Measurements from ENCODE around the gene PTPRN. TPM values are rescaled to one million over a fixed set of nuclear protein-coding genes. Genes with fewer than 3 reads are reported as not detected.

Gene PTPRN
- total and polyA plus RNA-seq, 2 of the 4 experiments (the other 2 are of a cell fraction) = 5.2 to 22.0 TPM

DNA sequence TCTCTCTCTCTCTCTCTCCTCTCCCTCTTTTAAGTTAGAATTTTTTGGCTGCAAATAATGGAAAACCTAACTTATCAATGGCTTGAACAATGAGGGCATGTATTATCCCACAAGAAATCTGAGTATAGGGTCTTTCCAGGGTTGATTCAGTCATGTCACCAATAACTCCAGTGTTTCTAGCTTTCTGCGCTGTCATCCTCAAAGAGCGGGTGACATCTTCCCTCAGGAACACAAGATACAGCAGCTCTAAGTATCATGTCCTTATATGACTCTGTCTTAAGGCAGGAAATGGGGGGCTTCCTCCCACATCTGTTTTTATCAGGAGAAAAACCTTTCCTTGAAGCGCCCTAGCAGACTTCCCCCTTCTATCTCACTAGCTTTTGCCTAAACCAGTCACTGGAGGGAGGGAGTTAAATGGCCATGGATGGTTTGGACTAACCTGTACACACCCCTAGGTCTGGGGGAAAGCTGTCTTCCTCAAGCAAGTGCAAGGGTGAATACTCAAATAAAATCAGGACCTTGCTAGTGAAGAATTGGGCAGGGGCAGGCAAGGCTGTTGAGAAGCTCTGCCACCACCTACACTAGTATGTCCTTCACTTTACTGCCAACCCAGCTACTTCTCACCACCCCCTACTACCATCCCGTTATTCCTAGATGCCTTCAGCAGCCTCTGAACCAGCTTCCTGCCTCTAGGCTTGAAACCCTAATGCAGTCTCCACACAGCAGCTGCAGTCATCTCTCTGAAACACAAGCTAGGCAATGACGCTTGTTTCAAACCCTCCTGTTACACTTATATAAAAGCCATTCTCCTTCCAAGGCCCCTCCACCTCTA is 48.0 kb downstream of the PTPRN start:
- no peak overlapping the region for H3K4me3 ChIP-seq (ENCODE audit: insufficient read depth, low read depth, low read length)
- H3K9me1 ChIP-seq (ENCODE audit: insufficient read depth, low read length) = no peaks in the 10 kb centered on the region
- peaks cover 35% of the 10 kb centered on the region for H3K27me3 ChIP-seq (ENCODE audit: control insufficient read depth, insufficient read depth, low read length)
- no peaks in the 10 kb centered on the region for H3K4me1 ChIP-seq (ENCODE audit: control insufficient read depth, insufficient read depth, low read length)
- H3K4ac ChIP-seq (ENCODE audit: low read depth, low read length) = no peak overlapping the region
- intact Hi-C loops (cut with micrococcal nuclease) (no loop called here), dilution Hi-C loops (cut with HindIII; ENCODE audit: low sequenced_read_pairs, unreplicated experiment) (no loop called here), in situ Hi-C loops (cut with MboI; ENCODE audit: low sequenced_read_pairs) (no loop called here)
- H3K23ac ChIP-seq (ENCODE audit: low read depth, low read length) = no peak overlapping the region
- no TSS peak for BruUV-seq (replicated peaks)
- no peak for DNase-seq
- H2AK5ac ChIP-seq (ENCODE audit: low read depth, low read length) = no peak overlapping the region
- no peak overlapping the region for H2BK20ac ChIP-seq (ENCODE audit: low read depth, low read length)
- H2AFZ ChIP-seq (replicated peaks; ENCODE audit: low read length, poor library complexity) = no peak overlapping the region
- no peaks in the 10 kb centered on the region for H3K79me1 ChIP-seq (ENCODE audit: low read depth in 1 of 2, low read length in 2 of 2)
- no peak overlapping the region for H2AK9ac ChIP-seq (replicated peaks; ENCODE audit: low read depth, low read length, poor library complexity)
- H2BK5ac ChIP-seq (ENCODE audit: low read depth, low read length, poor library complexity, severe bottlenecking) = no peak overlapping the region
- ChIA-PET POLR2A (ENCODE audit: unreplicated experiment) (no interaction called here), CTCF (interaction anchor here (0.5 kb wide), 1 partner anchor 15 kb away, joined by 3 read pairs; no protein-coding TSS in a partner anchor)
- no peak overlapping the region for H2BK120ac ChIP-seq (ENCODE audit: low read depth, low read length)
- H3K56ac ChIP-seq (ENCODE audit: extremely low read depth, insufficient read depth, low read length) = no peak overlapping the region
- no peaks in the 10 kb centered on the region for H3K9me3 ChIP-seq (ENCODE audit: control insufficient read depth, insufficient read depth, low read length)
- H3K18ac ChIP-seq (ENCODE audit: low read depth, low read length) = no peak overlapping the region
- H2BK15ac ChIP-seq (ENCODE audit: low read depth, low read length) = no peak overlapping the region
- H4K8ac ChIP-seq (ENCODE audit: low read depth in 2 of 2, low read length in 2 of 2) = no peak overlapping the region
- H3K36me3 ChIP-seq (ENCODE audit: control insufficient read depth, insufficient read depth, low read length) = no peaks in the 10 kb centered on the region
- TF ChIP-seq RFX5 (IDR thresholded peaks at IDR 0.05; ENCODE audit: low read depth, low read length) (no peak), RAD21 (IDR thresholded peaks at IDR 0.05; ENCODE audit: low read length) (no peak), POLR2A (IDR thresholded peaks at IDR 0.05; ENCODE audit: low read depth, low read length) (no peak), MAZ (IDR thresholded peaks at IDR 0.05; ENCODE audit: borderline replicate concordance, low read depth, low read length) (no peak), CTCF (conservative IDR thresholded peaks at IDR 0.05; ENCODE audit: low read depth, low read length) (no peak)
- TF ChIP-seq, protein P1, sequence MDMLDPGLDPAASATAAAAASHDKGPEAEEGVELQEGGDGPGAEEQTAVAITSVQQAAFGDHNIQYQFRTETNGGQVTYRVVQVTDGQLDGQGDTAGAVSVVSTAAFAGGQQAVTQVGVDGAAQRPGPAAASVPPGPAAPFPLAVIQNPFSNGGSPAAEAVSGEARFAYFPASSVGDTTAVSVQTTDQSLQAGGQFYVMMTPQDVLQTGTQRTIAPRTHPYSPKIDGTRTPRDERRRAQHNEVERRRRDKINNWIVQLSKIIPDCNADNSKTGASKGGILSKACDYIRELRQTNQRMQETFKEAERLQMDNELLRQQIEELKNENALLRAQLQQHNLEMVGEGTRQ (IDR thresholded peaks at IDR 0.05; ENCODE audit: low read depth, low read length) = no peak
- WGBS, 2 experiments (ENCODE audit: extremely low coverage in 2 of 2, insufficient read length in 1 of 2) = 43% methylated on average over 1 of the region's 5 CpGs; no CpG with 5 or more reads in 1 of the 2 experiments
- no peak overlapping the region for H3K14ac ChIP-seq (replicated peaks; ENCODE audit: low read depth, low read length)
- H3K27ac ChIP-seq (ENCODE audit: insufficient read depth, low read length) = no peak overlapping the region
- no peak overlapping the region for H4K91ac ChIP-seq (ENCODE audit: insufficient read depth, low read depth, low read length)
- H4K5ac ChIP-seq (ENCODE audit: low read depth, low read length) = no peak overlapping the region
- H3K9ac ChIP-seq (ENCODE audit: low read depth, low read length) = no peak overlapping the region
- no peak for ATAC-seq (ENCODE audit: low read depth)
- H3K4me2 ChIP-seq (ENCODE audit: low read depth, low read length) = no peak overlapping the region
- no peaks in the 10 kb centered on the region for H4K20me1 ChIP-seq (ENCODE audit: insufficient read depth, low read length)
